CD4-positive, alpha-beta T cell (primary cell): Measurements from ENCODE around the gene SLC25A26. TPM values are rescaled to one million over a fixed set of nuclear protein-coding genes. Genes with fewer than 3 reads are reported as not detected.
"Not testable (repeated sequence)": the region's sequence is repeated elsewhere in the genome, so short reads cannot be mapped to it uniquely, and the experiment has no call there.

Source experiments
- ATAC-seq: fragments of 200-7000 bp; cut with Tn5 transposase; one replicate; pipeline ENCODE4 v1.10.0; 2022; ENCODE audit warnings: mild to moderate bottlenecking; ENCODE audit not compliant: poor library complexity
- CTCF ChIA-PET: fragments of 350-600 bp; sonication (Branson Sonifier 250); formaldehyde crosslinking; loops from one replicate; lab custom pipeline; 2021; ENCODE audit warnings: antibody characterized with exemption, inconsistent platforms; lab: Charles Lee
- POLR2A ChIA-PET: fragments of 350-600 bp; sonication (Branson Sonifier 250); formaldehyde crosslinking; loops from one replicate; lab custom pipeline; 2021; ENCODE audit warnings: antibody characterized with exemption, inconsistent platforms; lab: Charles Lee
- DNase-seq, 14 experiments: peaks; one replicate each; pipeline ENCODE4 v3.0.0-alpha.2; 2013 to 2020; ENCODE audit warnings: mixed read lengths in 2 of 14
- H3K27ac ChIP-seq, 2 donors: one replicate each; pipeline versions ENCODE4 v1.5.1 to v1.7.0; 2013; ENCODE audit warnings: low read length in 2 of 2, low read depth in 1 of 2, mild to moderate bottlenecking in 1 of 2
- H3K27me3 ChIP-seq, 2 experiments: 1 replicate in 1 of 2; 2 replicates in 1 of 2; pipeline versions ENCODE4 v1.6.1 to v1.7.0; 2013; ENCODE audit warnings: low read length in 2 of 2, control low read depth in 1 of 2, mild to moderate bottlenecking in 1 of 2, moderate library complexity in 1 of 2; ENCODE audit not compliant: insufficient read depth in 2 of 2, control insufficient read depth in 1 of 2
- H3K36me3 ChIP-seq: one replicate; pipeline ENCODE4 v1.6.1; 2013; ENCODE audit warnings: low read length, control low read depth; ENCODE audit not compliant: insufficient read depth
- H3K4me1 ChIP-seq: one replicate; pipeline ENCODE4 v1.6.1; 2013; ENCODE audit warnings: low read length, control low read depth; ENCODE audit not compliant: insufficient read depth
- H3K4me3 ChIP-seq: one replicate; pipeline ENCODE4 v1.5.1; 2013; ENCODE audit warnings: mild to moderate bottlenecking, low read length, moderate library complexity
- H3K9me3 ChIP-seq, 2 experiments: 1 replicate in 1 of 2; 2 replicates in 1 of 2; pipeline versions ENCODE4 v1.6.1 to v1.7.0; 2013; ENCODE audit warnings: low read length in 2 of 2, mild to moderate bottlenecking in 2 of 2, control low read depth in 1 of 2, moderate library complexity in 1 of 2; ENCODE audit not compliant: control insufficient read depth in 1 of 2, insufficient read depth in 1 of 2
- H3K27ac Mint-ChIP-seq: one replicate; pipeline ENCODE4 v1.8.0; 2020; ENCODE audit warnings: mixed read lengths
- H3K27me3 Mint-ChIP-seq: one replicate; pipeline ENCODE4 v1.8.0; 2021; ENCODE audit warnings: mixed read lengths
- H3K36me3 Mint-ChIP-seq: one replicate; pipeline ENCODE4 v1.8.0; 2021; ENCODE audit warnings: low read depth, mixed read lengths
- H3K4me1 Mint-ChIP-seq: one replicate; pipeline ENCODE4 v1.8.0; 2021; ENCODE audit warnings: low read depth, mixed read lengths
- H3K4me3 Mint-ChIP-seq: one replicate; pipeline ENCODE4 v1.8.0; 2020; ENCODE audit warnings: mild to moderate bottlenecking, mixed read lengths
- H3K9me3 Mint-ChIP-seq: one replicate; pipeline ENCODE4 v1.8.0; 2020; ENCODE audit warnings: mixed read lengths
- CTCF ChIP-seq: fragments of 200-600 bp; IDR thresholded peaks from one replicate; pipeline ENCODE4 v1.8.0; 2022; ENCODE audit warnings: antibody characterized with exemption, mild to moderate bottlenecking
- intact Hi-C, 2 experiments: fragments of 100-400 bp; cut with DNase I in 1 of 2; cut with micrococcal nuclease in 1 of 2; formaldehyde crosslinking; loops; one replicate each; pipeline versions ENCODE4 v1.15.1 to v1.9.0; 2023 to 2025; cut with DNase I, micrococcal nuclease
- total RNA-seq, 174 experiments: library from RNA in 2 of 174; stranded (reverse) in 2 of 174; gene quantifications; one replicate each; pipeline ENCODE4 v1.2.3 and lab custom pipeline; 2021 to 2026

SLC25A26 gene
- total RNA-seq, 2 experiments from 2014 or later = 26.9 to 30.2 TPM

GRCh38 chr3:66272016-66272415, 51.2 kb downstream of the SLC25A26 start:
- no peak overlapping the region for H3K27ac ChIP-seq
- no peaks in the 10 kb centered on the region for H3K27me3 ChIP-seq
- H3K4me3 ChIP-seq = no peak overlapping the region
- no peaks in the 10 kb centered on the region for H3K36me3 ChIP-seq
- intact Hi-C loops = loop anchor here in 1 of 2 experiments (10.0 kb wide), 1 partner anchor 233 kb away; the partner anchor contains the start of gene LRIG1
- no peaks in the 10 kb centered on the region for H3K9me3 Mint-ChIP-seq
- peaks cover 41% of the 10 kb centered on the region for H3K36me3 Mint-ChIP-seq
- ChIA-PET POLR2A (no interaction called here), CTCF (interaction anchor here (1.4 to 1.5 kb wide), 2 partner anchors 100 to 106 kb away, joined by 3 to 4 read pairs; no protein-coding TSS in a partner anchor)
- no peaks in the 10 kb centered on the region for H3K4me1 ChIP-seq
- TF ChIP-seq CTCF = no peak
- peaks cover 7% of the 10 kb centered on the region for H3K4me1 Mint-ChIP-seq
- ATAC-seq = no peak
- no peak for DNase-seq
- H3K27me3 Mint-ChIP-seq = no peaks in the 10 kb centered on the region
- H3K4me3 Mint-ChIP-seq = no peak overlapping the region
- H3K27ac Mint-ChIP-seq = no peak overlapping the region
- no peaks in the 10 kb centered on the region for H3K9me3 ChIP-seq

- H3K4me3 Mint-ChIP-seq, H3K4me1 ChIP-seq, H3K36me3 ChIP-seq, CTCF ChIA-PET, H3K27me3 ChIP-seq, H3K27ac ChIP-seq, H3K9me3 ChIP-seq, ATAC-seq, DNase-seq, H3K27me3 Mint-ChIP-seq, POLR2A ChIA-PET, H3K27ac Mint-ChIP-seq, H3K9me3 Mint-ChIP-seq, H3K4me3 ChIP-seq: not testable (repeated sequence)
- peaks cover 26% of the 10 kb centered on the region for H3K4me1 Mint-ChIP-seq
- H3K36me3 Mint-ChIP-seq = peaks cover 20% of the 10 kb centered on the region
- intact Hi-C loops = loop anchor here in 1 of 2 experiments (10.0 kb wide), 1 partner anchor 230 kb away; the partner anchor contains the start of gene LRIG1
Measured at GRCh38 chr3:66274837-66275236, 54.0 kb downstream of the SLC25A26 start.

- Mint-ChIP-seq H3K27me3 (no peaks in the 10 kb centered on the region), H3K4me1 (peaks cover 41% of the 10 kb centered on the region), H3K36me3 (peaks cover 14% of the 10 kb centered on the region), H3K4me3 (no peak overlapping the region), H3K27ac (peak overlapping the region; percentile 17), H3K9me3 (no peaks in the 10 kb centered on the region)
- intact Hi-C loops = loop anchor here (1.0 to 10.0 kb wide), 4 partner anchors 96 to 540 kb away; partner anchors contain the start of gene LRIG1 (in 1 of the 2)
- Histone ChIP-seq H3K9me3 (no peaks in the 10 kb centered on the region), H3K4me1 (no peaks in the 10 kb centered on the region), H3K27me3 (no peaks in the 10 kb centered on the region), H3K4me3 (no peak overlapping the region), H3K27ac (no peak overlapping the region), H3K36me3 (no peaks in the 10 kb centered on the region)
- CTCF ChIA-PET = interaction anchor here (0.7 to 3.5 kb wide), 17 partner anchors 17 to 546 kb away, joined by 3 to 30 read pairs (median 3); no protein-coding TSS in a partner anchor
- DNase-seq (peak; percentile 24 to 84 (median 53)), ATAC-seq (peak; percentile 67)
- POLR2A ChIA-PET = interaction anchor here (0.8 to 1.7 kb wide), 3 partner anchors 25 to 101 kb away, joined by 3 to 6 read pairs (median 3); no protein-coding TSS in a partner anchor
- peak; percentile 90 for TF ChIP-seq CTCF
Measured at GRCh38 chr3:66276705-66277274, 56.0 kb downstream of the SLC25A26 start.
